Gastroesophageal sphincter (tissue), 3 donors: ENCODE measurements around the gene TCF4.

ENCODE experiments used
- POLR2A ChIP-seq, 2 donors: fragments of 450-650 bp; IDR thresholded peaks; one replicate each; pipeline ENCODE4 v1.6.1; 2017; ENCODE audit warnings: antibody characterized with exemption in 2 of 2, mild to moderate bottlenecking in 2 of 2, moderate library complexity in 1 of 2
- TF ChIP-seq, protein P1 (sequence below), 4 experiments: fragments of 200-600 bp in 2 of 4; fragments of 450-650 bp in 2 of 4; sonication (generic) in 1 of 4; IDR thresholded peaks; one replicate each; pipeline ENCODE4 v1.5.1; 2017 to 2019; ENCODE audit warnings: antibody characterized with exemption in 4 of 4, mild to moderate bottlenecking in 2 of 4, moderate library complexity in 2 of 4

DNA sequence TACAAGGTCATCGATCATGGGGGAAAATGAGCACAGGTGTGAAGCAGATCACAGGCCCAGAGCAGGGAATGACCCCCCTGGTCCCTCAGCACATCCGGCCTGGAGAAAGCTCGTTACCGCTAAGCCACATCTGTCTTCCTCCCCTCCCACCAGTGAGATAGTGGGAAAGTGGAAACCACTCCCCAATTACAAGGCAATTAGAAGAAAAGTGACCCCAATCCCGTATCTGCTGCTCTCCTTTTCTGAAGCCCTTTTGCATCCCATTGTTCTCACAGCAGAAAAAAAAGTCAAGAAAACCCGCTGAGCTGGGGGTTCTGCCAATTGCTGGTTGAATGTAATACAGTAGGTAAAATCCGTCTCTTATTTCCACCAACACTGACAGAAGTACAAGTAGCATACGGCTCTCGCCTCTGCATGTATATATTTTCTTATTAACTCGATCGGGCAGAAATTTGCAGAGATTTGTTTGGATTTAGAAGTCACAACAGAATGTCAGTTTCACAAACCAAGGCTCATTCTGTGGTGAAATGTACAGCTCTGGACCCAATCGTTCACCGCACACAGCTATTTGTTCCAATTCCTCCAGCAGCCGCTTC is 287.0 kb downstream of the TCF4 start:
- TF ChIP-seq, protein P1, sequence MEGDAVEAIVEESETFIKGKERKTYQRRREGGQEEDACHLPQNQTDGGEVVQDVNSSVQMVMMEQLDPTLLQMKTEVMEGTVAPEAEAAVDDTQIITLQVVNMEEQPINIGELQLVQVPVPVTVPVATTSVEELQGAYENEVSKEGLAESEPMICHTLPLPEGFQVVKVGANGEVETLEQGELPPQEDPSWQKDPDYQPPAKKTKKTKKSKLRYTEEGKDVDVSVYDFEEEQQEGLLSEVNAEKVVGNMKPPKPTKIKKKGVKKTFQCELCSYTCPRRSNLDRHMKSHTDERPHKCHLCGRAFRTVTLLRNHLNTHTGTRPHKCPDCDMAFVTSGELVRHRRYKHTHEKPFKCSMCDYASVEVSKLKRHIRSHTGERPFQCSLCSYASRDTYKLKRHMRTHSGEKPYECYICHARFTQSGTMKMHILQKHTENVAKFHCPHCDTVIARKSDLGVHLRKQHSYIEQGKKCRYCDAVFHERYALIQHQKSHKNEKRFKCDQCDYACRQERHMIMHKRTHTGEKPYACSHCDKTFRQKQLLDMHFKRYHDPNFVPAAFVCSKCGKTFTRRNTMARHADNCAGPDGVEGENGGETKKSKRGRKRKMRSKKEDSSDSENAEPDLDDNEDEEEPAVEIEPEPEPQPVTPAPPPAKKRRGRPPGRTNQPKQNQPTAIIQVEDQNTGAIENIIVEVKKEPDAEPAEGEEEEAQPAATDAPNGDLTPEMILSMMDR (IDR thresholded peaks at IDR 0.05), result no peak
- TF ChIP-seq POLR2A (IDR thresholded peaks at IDR 0.05), result no peak
